Fibroblast of villous mesenchyme (primary cell): ENCODE results near the gene AKAP1. TPM values are rescaled to one million over a fixed set of nuclear protein-coding genes. Genes with fewer than 3 reads are reported as not detected.
A peak's percentile ranks its signal among the peaks of the same experiment; 100 is the strongest.

ENCODE experiments used
- DNase-seq: peaks from one replicate; pipeline ENCODE4 v3.0.0-alpha.2; 2010; ENCODE audit warnings: low read depth
- H3K4me3 ChIP-seq: 2 replicates; pipeline ENCODE4 v1.5.1; 2011; ENCODE audit warnings: low read depth, mild to moderate bottlenecking, low read length
- CTCF ChIP-seq: IDR thresholded peaks from 2 replicates; pipeline ENCODE4 v1.5.1; 2012; ENCODE audit warnings: low read depth, mild to moderate bottlenecking, low read length; ENCODE audit not compliant: insufficient read depth
- total RNA-seq: library from RNA; depleted of rRNA; stranded (reverse); fragments of >200 nt; gene quantifications from 2 replicates; pipeline ENCODE4 v1.2.3, GENCODE V29; 2012

Gene AKAP1
- total RNA-seq, 1 donor, result 18.1 TPM

- TF ChIP-seq CTCF, result no peak
- no peak overlapping the region for H3K4me3 ChIP-seq
- no peak for DNase-seq
Observed at GRCh38 chr17:57113656-57114055, 28.6 kb downstream of the AKAP1 start.

- no peak for DNase-seq
- TF ChIP-seq CTCF, result peak; percentile 93
- H3K4me3 ChIP-seq, result no peak overlapping the region
Observed at GRCh38 chr17:57114085-57114673, 29.1 kb downstream of the AKAP1 start.

- no peak overlapping the region for H3K4me3 ChIP-seq
- DNase-seq, result no peak
- TF ChIP-seq CTCF, result no peak
Observed at GRCh38 chr17:57115377-57115776, 30.3 kb downstream of the AKAP1 start.

- DNase-seq, result no peak
- no peak overlapping the region for H3K4me3 ChIP-seq
- TF ChIP-seq CTCF, result no peak
Observed at GRCh38 chr17:57115916-57116315, 30.9 kb downstream of the AKAP1 start.

- no peak for DNase-seq
- no peak for TF ChIP-seq CTCF
- H3K4me3 ChIP-seq, result no peak overlapping the region
Observed at GRCh38 chr17:57117798-57118197, 32.8 kb downstream of the AKAP1 start.

GRCh38 chr17:57120814-57121213, 35.8 kb downstream of the AKAP1 start:
- TF ChIP-seq CTCF, result no peak
- no peak overlapping the region for H3K4me3 ChIP-seq
- DNase-seq, result no peak
